Right cardiac atrium (tissue), 5 donors: ENCODE results near the gene WBP1L. TPM values are rescaled to one million over a fixed set of nuclear protein-coding genes. Genes with fewer than 3 reads are reported as not detected.

Experiments used
- ATAC-seq, 2 donors: fragments of 200-7000 bp; cut with Tn5 transposase; one replicate each; pipeline versions ENCODE4 v1.8.0 to v1.9.1; 2020; ENCODE audit warnings: moderate library complexity in 2 of 2, mild to moderate bottlenecking in 1 of 2
- DNase-seq, 3 donors: peaks; one replicate each; pipeline ENCODE4 v3.0.0-alpha.2; 2020
- H3K27ac ChIP-seq: one replicate; pipeline ENCODE4 v1.5.1; 2013; ENCODE audit warnings: mild to moderate bottlenecking, low read length, control low read depth, moderate library complexity
- H3K27me3 ChIP-seq: one replicate; pipeline ENCODE4 v1.6.1; 2013; ENCODE audit not compliant: control insufficient read depth, insufficient read depth
- H3K4me1 ChIP-seq: one replicate; pipeline ENCODE4 v1.6.1; 2013; ENCODE audit warnings: low read length; ENCODE audit not compliant: control insufficient read depth, insufficient read depth
- H3K4me3 ChIP-seq: one replicate; pipeline ENCODE4 v1.5.1; 2013; ENCODE audit warnings: low read length, control low read depth
- H3K9me3 ChIP-seq: one replicate; pipeline ENCODE4 v1.6.1; 2013; ENCODE audit warnings: low read length; ENCODE audit not compliant: control insufficient read depth
- WGBS: extraction: QIAGEN DNeasy Blood & Tissue Kit; methylation state at CpG from one replicate; pipeline ENCODE4 v1.1.7; 2013; 5-methylcytosine and 5-hydroxymethylcytosine counted together
- intact Hi-C, 4 donors: fragments of 100-400 bp; cut with DNase I; formaldehyde crosslinking; loops; one replicate each; pipeline versions ENCODE4 v1.11.0 to v1.14.0; 2022 to 2023
- polyA plus RNA-seq: library from polyadenylated mRNA; stranded (reverse); fragments of 200-250 nt; gene quantifications from one replicate; pipeline ENCODE4 v1.2.3, GENCODE V29; 2013
- total RNA-seq, 4 donors: library from RNA; stranded (reverse); fragmentation: NEBNext Ultra II Directional; extraction: Animal tissue kit (Norgen Biotek cat#: 25700); gene quantifications; one replicate each; pipeline ENCODE4 v1.2.1, GENCODE V29; 2021
- donor health status: healthy with polysubstance abuse.
- donor health status: DM: no; HTN: yes; CAD: no.
- donor health status: DM: no; HTN: no; CAD: no.
- donor health status: DM: no; HTN: yes; CAD: no; lungs with severe emphysema.
- donor health status: DM: yes; HTN: yes; CAD: no.

Gene WBP1L
- total and polyA plus RNA-seq, 5 donors = 19.1 to 50.5 (median 36.9) TPM

DNA sequence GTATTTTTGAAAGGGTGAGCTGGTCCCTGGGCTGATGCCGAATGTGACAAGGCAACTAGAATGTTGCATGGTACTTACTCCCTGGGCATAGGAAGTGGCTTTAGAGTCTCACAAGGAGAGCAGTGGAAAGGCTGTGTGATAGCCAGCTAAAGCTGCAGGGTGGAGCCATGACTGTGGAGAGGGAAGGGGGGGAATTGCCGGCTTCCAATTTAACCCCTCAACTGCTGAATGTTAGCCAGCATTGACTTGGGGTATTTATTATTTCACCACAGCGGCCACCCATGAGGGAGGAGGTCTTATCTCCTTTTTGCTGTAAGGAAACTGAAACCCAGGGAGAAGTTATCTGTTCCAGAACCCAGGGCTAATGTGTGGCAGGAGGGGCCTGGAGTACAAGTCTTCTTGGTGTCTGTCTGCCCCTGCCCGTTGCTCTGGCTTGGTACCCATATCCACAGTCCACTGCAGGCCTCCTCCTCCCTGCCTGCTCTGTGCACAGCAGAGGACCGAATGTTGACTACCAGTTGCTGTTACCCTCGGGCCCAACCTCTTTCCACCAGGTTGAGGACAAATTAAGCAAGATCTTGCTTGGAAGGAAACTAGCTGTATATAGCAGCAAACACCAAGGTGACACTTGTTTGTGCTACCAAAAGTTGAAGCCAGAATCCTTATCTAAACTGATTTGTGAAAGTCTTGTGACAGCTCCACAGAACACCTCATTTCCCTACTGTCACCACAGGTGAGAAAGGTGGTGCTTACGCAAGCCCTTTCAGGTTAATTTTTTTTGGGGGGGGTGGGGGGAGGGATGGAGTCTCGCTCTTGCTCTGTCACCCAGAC lies 37.6 kb downstream of the WBP1L start:
- WGBS = 26% methylated on average over 8 of the region's 8 CpGs
- Histone ChIP-seq H3K27me3 (no peaks in the 10 kb centered on the region), H3K9me3 (no peaks in the 10 kb centered on the region), H3K4me3 (no peak overlapping the region), H3K27ac (peak overlapping the region; percentile 78), H3K4me1 (peaks cover 53% of the 10 kb centered on the region)
- intact Hi-C loops = no loop called here
- ATAC-seq (peak; percentile 30 to 34), DNase-seq (peak in 2 of 3 donors; percentile 45 to 74)

DNA sequence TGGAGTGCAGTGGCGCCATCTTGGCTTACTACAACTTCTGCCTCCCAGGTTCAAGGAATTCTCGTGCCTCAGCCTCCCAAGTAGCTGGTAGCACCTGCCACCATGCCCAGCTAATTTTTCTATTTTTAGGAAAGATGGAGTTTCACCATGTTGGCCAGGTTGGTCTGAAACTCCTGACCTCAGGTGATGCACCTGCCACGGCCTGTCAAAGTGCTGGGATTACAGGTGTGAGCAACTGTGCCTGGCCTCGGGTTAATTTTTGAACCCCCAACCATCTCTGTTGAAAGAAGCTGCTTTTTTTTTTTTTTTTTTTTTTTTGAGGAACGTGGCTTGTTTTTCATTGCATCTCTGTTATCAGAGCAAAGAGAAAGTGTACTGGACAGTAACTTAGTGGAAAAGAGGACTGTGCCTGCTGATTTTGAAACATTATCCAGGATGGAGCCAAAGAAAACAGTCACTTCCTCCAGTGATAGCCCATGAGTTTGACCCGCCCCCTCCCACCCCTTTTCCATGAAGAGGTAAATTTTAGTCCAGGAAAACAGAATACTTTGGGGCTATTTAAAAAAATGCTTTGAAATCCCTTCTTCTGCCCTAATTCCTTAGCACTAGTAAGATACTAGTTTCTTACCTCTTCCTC lies 38.3 kb downstream of the WBP1L start:
- intact Hi-C loops = no loop called here
- Histone ChIP-seq H3K27me3 (no peaks in the 10 kb centered on the region), H3K9me3 (no peaks in the 10 kb centered on the region), H3K27ac (peak overlapping the region; percentile 87), H3K4me3 (no peak overlapping the region), H3K4me1 (peaks cover 58% of the 10 kb centered on the region)
- DNase-seq (no peak), ATAC-seq (peak; percentile 67 to 72)
- WGBS = 49% methylated on average over 6 of the region's 6 CpGs

DNA sequence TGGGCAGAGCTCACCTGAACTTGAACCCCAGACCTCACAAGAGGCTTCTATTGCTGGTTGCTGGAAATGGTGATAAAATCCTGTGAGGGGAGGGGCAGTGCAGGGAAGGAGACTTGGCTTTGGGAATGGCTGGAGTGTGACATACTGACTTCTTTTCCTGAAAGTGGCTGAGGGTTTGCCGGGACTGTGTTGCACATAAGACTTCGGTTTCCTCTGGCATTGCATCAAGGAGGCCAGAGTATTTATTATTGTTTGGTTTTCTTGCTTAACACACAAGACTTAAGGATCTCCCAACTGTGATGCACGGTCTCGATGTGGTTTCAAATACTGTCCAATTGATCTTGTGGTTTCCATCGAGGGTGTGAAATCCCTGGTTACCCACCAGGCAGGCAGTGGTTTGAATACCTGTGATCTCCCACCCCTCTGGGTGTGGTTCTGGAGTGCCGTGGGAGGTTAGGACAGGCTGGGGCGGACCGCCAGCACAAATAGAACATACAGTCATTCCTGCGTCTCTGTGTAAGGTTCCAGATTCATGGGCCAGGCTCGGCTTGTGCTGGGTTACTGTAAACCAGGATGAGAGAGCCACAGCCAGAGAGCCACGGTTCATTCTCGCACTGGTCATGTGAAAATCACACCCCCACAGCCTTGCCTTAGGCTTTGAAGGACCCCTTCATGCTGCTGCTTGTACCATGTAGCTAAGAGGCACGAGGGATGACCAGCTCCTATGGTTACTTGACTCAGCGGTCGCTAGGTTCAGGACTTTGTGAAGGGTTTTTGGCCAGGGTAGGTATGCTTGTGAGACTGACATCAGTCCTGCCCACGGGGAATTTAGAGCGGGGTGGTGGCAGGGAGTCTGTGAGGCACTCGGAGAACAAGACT lies 39.2 kb downstream of the WBP1L start:
- WGBS = 17% methylated on average over 18 of the region's 18 CpGs
- ATAC-seq (peak; percentile 78 to 85), DNase-seq (peak; percentile 73 to 92 (median 85))
- no peaks in the 10 kb centered on the region for H3K9me3 ChIP-seq
- H3K27me3 ChIP-seq = no peaks in the 10 kb centered on the region
- intact Hi-C loops = no loop called here
- no peak overlapping the region for H3K4me3 ChIP-seq
- peaks cover 60% of the 10 kb centered on the region for H3K4me1 ChIP-seq
- H3K27ac ChIP-seq = peak overlapping the region; percentile 87

DNA sequence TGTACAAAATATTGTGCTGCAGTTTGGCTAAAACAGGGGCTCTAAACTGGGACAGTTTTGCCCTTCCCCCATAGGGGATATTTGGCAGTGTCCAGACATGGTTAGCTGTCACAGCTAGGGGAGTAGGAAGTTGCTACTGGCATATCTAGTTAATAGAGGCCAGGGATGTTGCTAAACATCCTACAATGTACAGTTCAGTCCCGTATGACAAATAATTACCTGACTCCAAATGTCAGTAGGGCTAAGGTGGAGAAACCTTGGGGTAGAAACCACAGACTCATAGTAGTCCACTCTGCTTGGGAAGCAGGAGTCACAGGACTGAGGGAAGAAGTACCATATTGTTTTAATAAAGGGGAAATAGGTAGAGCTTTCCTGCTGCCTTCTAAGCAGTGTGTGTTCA lies 39.8 kb downstream of the WBP1L start:
- Histone ChIP-seq H3K4me3 (no peak overlapping the region), H3K9me3 (no peaks in the 10 kb centered on the region), H3K27me3 (no peaks in the 10 kb centered on the region), H3K27ac (peak overlapping the region; percentile 87), H3K4me1 (peaks cover 55% of the 10 kb centered on the region)
- ATAC-seq (peak; percentile 15 to 16), DNase-seq (no peak)
- intact Hi-C loops = no loop called here
- WGBS = 13% methylated on average over 1 of the region's 1 CpG

DNA sequence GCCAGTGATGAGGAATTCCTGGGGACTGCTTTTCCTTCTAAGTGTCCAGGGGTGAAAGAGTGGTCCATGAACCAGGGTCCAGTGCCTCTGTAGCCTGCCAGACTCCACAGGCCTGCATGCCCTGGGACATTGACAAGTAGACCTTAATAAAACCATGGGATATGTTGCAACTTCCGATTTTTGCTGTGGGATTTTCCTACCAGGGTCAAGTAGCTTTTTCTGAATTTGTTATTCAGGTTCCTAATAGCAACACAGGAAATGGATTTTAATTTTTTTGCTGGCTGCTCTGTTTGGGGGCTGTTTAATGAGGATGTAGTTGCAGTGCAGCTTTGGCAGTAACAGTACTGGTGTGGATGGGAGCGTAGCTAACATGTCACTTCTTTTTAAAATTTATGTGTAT lies 42.1 kb downstream of the WBP1L start:
- DNase-seq (no peak), ATAC-seq (peak in 1 of 2 donors; percentile 13)
- intact Hi-C loops = no loop called here
- H3K27ac ChIP-seq = peak overlapping the region; percentile 72
- peaks cover 44% of the 10 kb centered on the region for H3K4me1 ChIP-seq
- H3K27me3 ChIP-seq = no peaks in the 10 kb centered on the region
- no peaks in the 10 kb centered on the region for H3K9me3 ChIP-seq
- no peak overlapping the region for H3K4me3 ChIP-seq
- 25% methylated on average over 2 of the region's 2 CpGs for WGBS

DNA sequence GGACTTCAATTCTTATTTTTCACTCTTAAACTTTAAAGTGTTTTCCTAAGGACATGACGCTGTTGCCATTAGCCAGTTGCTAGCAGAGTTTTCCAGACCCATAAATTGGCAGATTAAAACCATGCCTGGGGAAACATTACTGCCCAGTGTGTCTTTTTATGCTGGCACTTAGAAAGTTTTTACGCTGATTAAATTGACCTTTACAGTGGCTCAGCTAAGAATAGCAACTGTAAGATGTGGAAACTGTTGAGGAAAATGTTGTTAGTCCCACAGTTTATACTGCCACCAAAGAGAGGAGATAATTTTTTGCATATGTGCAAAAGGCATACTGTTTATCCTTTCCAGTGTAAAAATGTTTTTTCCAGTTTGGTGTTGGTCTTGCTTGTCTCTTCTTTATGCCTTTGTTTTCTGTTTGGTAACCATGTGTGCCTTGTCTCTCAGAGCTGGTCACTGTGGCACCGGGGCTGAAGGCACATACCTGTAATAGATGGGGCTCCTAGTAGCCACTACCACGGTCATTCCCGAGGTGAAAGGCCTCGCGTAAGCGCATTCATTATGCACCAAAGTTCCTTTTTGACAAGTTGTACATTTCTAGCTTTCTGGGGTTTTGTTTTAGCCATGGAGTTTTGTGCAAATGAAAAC lies 48.1 kb downstream of the WBP1L start:
- DNase-seq (no peak), ATAC-seq (no peak)
- Histone ChIP-seq H3K4me1 (peaks cover 20% of the 10 kb centered on the region), H3K9me3 (no peaks in the 10 kb centered on the region), H3K4me3 (no peak overlapping the region), H3K27me3 (no peaks in the 10 kb centered on the region), H3K27ac (peak overlapping the region; percentile 50)
- 63% methylated on average over 8 of the region's 8 CpGs for WGBS
- intact Hi-C loops = no loop called here

DNA sequence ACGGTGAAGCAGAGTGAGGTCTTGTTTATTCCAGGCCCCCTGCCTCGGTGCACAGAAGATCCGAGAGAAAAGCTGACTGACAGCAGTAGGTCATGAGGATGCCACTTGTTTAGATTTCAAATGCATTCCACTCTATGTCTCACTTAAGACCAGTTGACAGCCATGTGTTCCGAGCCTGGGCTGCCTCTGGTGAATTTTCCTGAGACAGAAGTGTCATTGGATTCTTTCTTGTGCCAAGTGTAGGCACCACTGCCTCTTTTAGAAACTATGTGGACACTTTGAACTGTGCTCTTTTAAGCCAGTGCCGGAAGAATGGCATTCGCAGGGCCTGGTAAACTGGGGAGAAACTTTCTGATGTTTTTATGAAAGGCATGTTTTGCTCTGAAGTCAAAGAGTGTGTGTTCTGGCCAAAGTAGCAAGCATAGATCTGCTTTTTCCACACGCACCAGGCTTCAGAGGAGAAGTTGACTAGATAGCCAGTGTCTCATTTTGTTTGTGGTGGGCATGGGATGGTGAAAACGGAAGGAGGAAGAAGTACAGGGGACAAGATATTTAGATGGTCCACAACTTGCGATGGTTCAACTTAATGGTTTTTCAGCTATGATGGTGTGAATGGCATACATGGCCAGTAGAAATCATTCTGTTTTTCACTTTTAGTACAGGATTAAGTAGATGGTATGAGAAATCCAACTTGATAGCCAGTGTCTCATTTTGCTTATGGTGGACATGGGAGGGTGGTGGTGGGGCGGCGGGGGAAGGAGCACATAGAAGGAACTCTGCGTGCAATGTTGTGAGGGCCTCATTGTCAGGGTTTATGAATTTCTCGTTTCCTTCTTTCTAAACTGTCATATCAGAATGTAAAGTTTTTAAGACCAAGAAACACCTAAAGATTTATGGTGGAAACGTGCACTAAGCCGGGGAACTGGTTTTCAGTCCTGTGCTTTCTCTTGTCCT lies 52.0 kb downstream of the WBP1L start:
- intact Hi-C loops = no loop called here
- WGBS = 62% methylated on average over 15 of the region's 15 CpGs
- H3K27me3 ChIP-seq = no peaks in the 10 kb centered on the region
- no peak overlapping the region for H3K4me3 ChIP-seq
- no peaks in the 10 kb centered on the region for H3K9me3 ChIP-seq
- ATAC-seq (peak; percentile 37 to 65), DNase-seq (no peak)
- H3K4me1 ChIP-seq = peaks cover 33% of the 10 kb centered on the region
- H3K27ac ChIP-seq = peak overlapping the region; percentile 92

DNA sequence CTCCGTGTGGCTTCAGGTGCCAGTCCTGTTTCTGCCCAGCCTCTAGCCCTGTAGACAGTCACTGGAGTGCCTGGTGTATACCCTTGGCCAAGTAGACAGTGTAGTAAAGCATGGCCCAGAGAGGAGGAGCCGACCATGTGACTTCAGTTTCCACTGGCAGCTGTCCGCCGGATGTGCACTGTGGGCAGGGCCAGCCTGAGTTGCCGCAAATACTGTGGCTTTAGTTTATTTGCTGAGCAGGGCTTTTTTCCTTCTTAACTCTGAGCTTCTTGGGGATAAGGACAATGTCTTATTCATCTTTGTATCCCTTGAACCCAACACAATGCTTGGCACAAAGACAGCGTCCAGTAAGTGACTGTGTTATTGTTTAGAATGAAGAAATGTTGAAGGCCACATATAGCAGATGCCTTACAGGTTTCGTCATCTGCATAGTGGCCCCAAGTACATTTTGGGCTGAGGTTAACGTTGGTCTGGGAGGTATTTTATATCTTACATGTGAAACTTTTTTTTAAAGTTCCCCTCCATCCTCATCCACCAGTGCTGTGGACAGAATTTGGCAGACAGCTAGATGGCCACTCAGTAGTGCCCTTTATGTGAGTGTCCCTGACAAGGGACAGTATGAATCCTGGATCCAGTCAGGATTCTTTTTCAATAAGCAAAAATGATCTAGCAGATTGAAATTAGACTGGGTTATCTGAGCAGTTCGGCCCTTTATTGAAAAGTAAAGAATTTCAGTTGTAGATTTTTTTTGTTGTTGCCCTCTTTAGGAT lies 52.8 kb downstream of the WBP1L start:
- H3K27me3 ChIP-seq = no peaks in the 10 kb centered on the region
- H3K4me1 ChIP-seq = peaks cover 35% of the 10 kb centered on the region
- no peaks in the 10 kb centered on the region for H3K9me3 ChIP-seq
- intact Hi-C loops = no loop called here
- 12% methylated on average over 9 of the region's 9 CpGs for WGBS
- peak overlapping the region; percentile 92 for H3K27ac ChIP-seq
- H3K4me3 ChIP-seq = no peak overlapping the region
- ATAC-seq = peak; percentile 93 to 97
- DNase-seq = peak; percentile 90 to 95 (median 94)

DNA sequence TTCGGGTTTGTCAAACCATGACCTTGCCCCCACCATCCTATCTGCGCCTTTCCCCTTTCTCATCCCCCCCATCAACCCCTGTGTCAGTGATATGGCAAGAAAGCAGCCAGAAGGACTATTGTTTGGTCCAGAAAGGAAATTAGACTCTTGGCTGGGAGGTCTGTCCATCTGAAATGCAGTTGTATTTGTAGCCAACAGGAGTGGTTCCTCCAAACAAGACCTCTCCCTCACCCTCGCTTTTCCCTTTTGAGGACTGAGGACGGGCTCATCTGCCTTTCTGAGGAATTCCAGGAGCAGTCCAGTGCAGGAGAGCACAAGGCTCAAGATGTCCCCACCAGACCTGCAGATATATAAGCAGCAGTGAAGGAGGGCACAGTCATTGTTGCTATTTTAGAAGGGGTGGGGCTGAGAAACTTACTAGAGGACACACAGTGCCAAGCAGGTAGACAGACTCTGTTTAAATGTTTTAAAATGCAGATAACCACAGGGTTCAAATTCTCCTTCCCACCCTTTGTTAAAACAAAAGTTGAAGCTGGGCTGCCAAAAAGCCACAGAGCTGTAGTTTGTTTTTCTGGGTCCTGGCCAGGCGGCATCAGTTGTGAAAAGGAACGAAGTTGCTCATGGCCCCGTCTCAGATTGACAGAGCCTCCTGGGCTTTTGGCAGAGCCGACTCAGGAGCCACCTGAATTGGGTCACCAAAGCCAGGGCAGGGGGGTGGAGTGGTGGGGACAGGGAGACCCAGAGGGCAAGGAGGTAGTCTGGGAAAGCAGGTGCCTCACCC lies 56.1 kb downstream of the WBP1L start:
- Histone ChIP-seq H3K9me3 (no peaks in the 10 kb centered on the region), H3K27ac (peak overlapping the region; percentile 98), H3K4me1 (peaks cover 39% of the 10 kb centered on the region), H3K4me3 (no peak overlapping the region), H3K27me3 (no peaks in the 10 kb centered on the region)
- intact Hi-C loops = loop anchor here in 3 of 4 donors (2.0 to 10.0 kb wide), 3 partner anchors 15 to 58 kb away; partner anchors contain the start of gene WBP1L (in 1 of the 3)
- WGBS = 39% methylated on average over 8 of the region's 8 CpGs
- DNase-seq = peak; percentile 71 to 85 (median 75)
- ATAC-seq = peak; percentile 19 to 68
